Astrocyte (in vitro differentiated cells and primary cell): Measurements from ENCODE around the gene XPC. TPM values are rescaled to one million over a fixed set of nuclear protein-coding genes. Genes with fewer than 3 reads are reported as not detected.
"Not testable (repeated sequence)": the region's sequence is repeated elsewhere in the genome, so short reads cannot be mapped to it uniquely, and the experiment has no call there.

Experiments used
- DNase-seq: peaks from one replicate; pipeline ENCODE4 v3.0.0-alpha.2; 2010; ENCODE audit warnings: low read depth
- FAIRE-seq: peaks from 2 replicates; lab custom pipeline; 2011; peaks lifted over from hg19 to GRCh38; lab: Jason Lieb, UNC
- H2AFZ ChIP-seq: 2 replicates; pipeline ENCODE4 v1.6.0; 2012; ENCODE audit warnings: low read depth, low read length, inconsistent platforms
- H3K27ac ChIP-seq: 2 replicates; pipeline ENCODE4 v1.5.1; 2011; ENCODE audit warnings: low read depth, low read length, inconsistent platforms
- H3K27me3 ChIP-seq: 2 replicates; pipeline ENCODE4 v1.6.0; 2011; ENCODE audit warnings: low read length, inconsistent platforms; ENCODE audit not compliant: insufficient read depth
- H3K36me3 ChIP-seq: 2 replicates; pipeline ENCODE4 v1.5.1; 2011; ENCODE audit warnings: low read length, inconsistent platforms; ENCODE audit not compliant: insufficient read depth
- H3K4me1 ChIP-seq: 2 replicates; pipeline ENCODE4 v1.5.1; 2011; ENCODE audit warnings: low read length, inconsistent platforms; ENCODE audit not compliant: insufficient read depth
- H3K4me2 ChIP-seq: 2 replicates; pipeline ENCODE4 v1.6.0; 2012; ENCODE audit warnings: low read length, inconsistent platforms
- H3K4me3 ChIP-seq: 2 replicates; pipeline ENCODE4 v1.5.1; 2011; ENCODE audit warnings: low read depth, mild to moderate bottlenecking, low read length, inconsistent platforms; ENCODE audit not compliant: insufficient read depth
- H3K79me2 ChIP-seq: 2 replicates; pipeline ENCODE4 v1.6.0; 2012; ENCODE audit warnings: mild to moderate bottlenecking, low read length, inconsistent platforms; ENCODE audit not compliant: insufficient read depth
- H3K9ac ChIP-seq: 2 replicates; pipeline ENCODE4 v1.6.0; 2012; ENCODE audit warnings: mild to moderate bottlenecking, low read length, inconsistent platforms
- H3K9me3 ChIP-seq: 2 replicates; pipeline ENCODE4 v1.5.1; 2012; ENCODE audit warnings: low read depth, mild to moderate bottlenecking, low read length, inconsistent platforms; ENCODE audit not compliant: insufficient read depth
- H4K20me1 ChIP-seq: 2 replicates; pipeline ENCODE4 v1.6.0; 2012; ENCODE audit warnings: low read length, inconsistent platforms; ENCODE audit not compliant: insufficient read depth
- H3K27ac Mint-ChIP-seq: one replicate; pipeline ENCODE4 v1.8.0; 2021; ENCODE audit warnings: mild to moderate bottlenecking, mixed read lengths; ENCODE audit not compliant: unreplicated experiment
- H3K27me3 Mint-ChIP-seq: one replicate; pipeline ENCODE4 v1.8.0; 2021; ENCODE audit warnings: low read depth, mixed read lengths; ENCODE audit not compliant: unreplicated experiment
- H3K36me3 Mint-ChIP-seq: one replicate; pipeline ENCODE4 v1.8.0; 2021; ENCODE audit warnings: low read depth, mixed read lengths; ENCODE audit not compliant: unreplicated experiment
- H3K4me1 Mint-ChIP-seq: one replicate; pipeline ENCODE4 v1.8.0; 2021; ENCODE audit warnings: low read depth, mixed read lengths; ENCODE audit not compliant: unreplicated experiment
- H3K4me3 Mint-ChIP-seq: one replicate; pipeline ENCODE4 v1.8.0; 2021; ENCODE audit warnings: mild to moderate bottlenecking, moderate library complexity, mixed read lengths; ENCODE audit not compliant: unreplicated experiment
- H3K9me3 Mint-ChIP-seq: one replicate; pipeline ENCODE4 v1.8.0; 2021; ENCODE audit warnings: mild to moderate bottlenecking, mixed read lengths; ENCODE audit not compliant: unreplicated experiment
- CTCF ChIP-seq: IDR thresholded peaks from 2 replicates; pipeline ENCODE4 v1.5.1; 2011; ENCODE audit warnings: low read depth, mild to moderate bottlenecking, inconsistent platforms, low read length, moderate library complexity; ENCODE audit not compliant: insufficient read depth
- EZH2 ChIP-seq: IDR thresholded peaks from 2 replicates; pipeline ENCODE4 v1.6.1; 2012; ENCODE audit warnings: mild to moderate bottlenecking, low read length, inconsistent platforms; ENCODE audit not compliant: insufficient read depth
- total RNA-seq: library from RNA; stranded (reverse); gene quantifications from 2 replicates; pipeline ENCODE4 v1.2.1, GENCODE V29; 2021

The XPC gene
- total RNA-seq, 1 donor from 2014 or later, result 33.6 TPM

DNA sequence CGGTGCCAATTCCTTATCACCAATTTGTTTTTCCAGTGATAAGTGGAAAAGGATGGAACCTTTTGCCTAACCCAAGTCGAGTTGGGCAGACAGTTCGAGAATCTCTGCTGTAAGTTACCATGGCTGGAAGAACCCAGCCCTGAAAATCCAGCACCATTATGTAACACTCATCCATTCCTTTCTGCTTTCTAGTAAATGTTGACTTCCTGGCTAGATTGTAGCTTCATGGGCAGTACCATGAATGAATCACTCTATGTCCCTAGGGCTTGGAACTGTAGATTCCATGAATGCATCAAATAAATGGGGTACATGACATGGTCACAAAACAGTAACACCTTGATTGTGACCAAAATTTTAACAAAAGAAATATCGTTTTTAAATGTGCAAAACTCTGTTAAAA, 67.7 kb downstream of the XPC start:
- Histone ChIP-seq H3K4me1 (no peaks in the 10 kb centered on the region), H3K9ac (no peak overlapping the region), H3K4me3 (no peak overlapping the region), H3K27me3 (no peaks in the 10 kb centered on the region), H3K79me2 (no peaks in the 10 kb centered on the region), H3K36me3 (peaks cover 13% of the 10 kb centered on the region), H3K27ac (no peak overlapping the region), H2AFZ (no peak overlapping the region), H4K20me1 (no peaks in the 10 kb centered on the region), H3K9me3 (no peaks in the 10 kb centered on the region), H3K4me2 (no peak overlapping the region)
- Mint-ChIP-seq H3K4me1 (no peaks in the 10 kb centered on the region), H3K27ac (no peak overlapping the region), H3K4me3 (no peak overlapping the region), H3K27me3 (no peaks in the 10 kb centered on the region), H3K36me3 (peaks cover 12% of the 10 kb centered on the region), H3K9me3 (peaks cover 1% of the 10 kb centered on the region)
- TF ChIP-seq CTCF (no peak), EZH2 (no peak)
- DNase-seq (no peak), FAIRE-seq (no peak)

DNA sequence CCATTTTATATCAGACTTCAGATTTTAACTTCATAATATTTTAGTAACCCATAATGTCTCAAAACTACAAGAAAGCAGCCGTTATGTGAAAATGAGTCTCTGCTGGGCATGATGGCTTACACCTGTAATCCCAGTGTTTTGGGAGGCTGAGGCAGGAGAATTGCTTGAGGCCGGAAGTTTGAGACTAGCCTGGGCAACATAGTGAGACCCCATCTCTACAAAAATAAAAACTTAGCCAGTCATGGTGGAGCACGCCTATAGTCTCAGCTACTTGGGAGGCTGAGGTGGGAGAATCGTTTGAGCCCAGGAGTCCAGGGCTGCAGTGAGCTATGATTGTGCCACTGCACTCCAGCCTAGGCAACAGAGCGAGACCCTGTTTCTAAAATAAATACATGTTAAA, 68.6 kb downstream of the XPC start:
- H4K20me1 ChIP-seq, H3K9me3 ChIP-seq, H3K27me3 ChIP-seq, H3K4me1 ChIP-seq, H3K79me2 ChIP-seq, H3K9ac ChIP-seq, H2AFZ ChIP-seq, H3K27ac ChIP-seq, H3K9me3 Mint-ChIP-seq, H3K4me3 ChIP-seq, FAIRE-seq, H3K4me1 Mint-ChIP-seq, H3K4me3 Mint-ChIP-seq, DNase-seq, H3K36me3 ChIP-seq, H3K27ac Mint-ChIP-seq, H3K27me3 Mint-ChIP-seq, H3K4me2 ChIP-seq: not testable (repeated sequence)
- H3K36me3 Mint-ChIP-seq, result peaks cover 12% of the 10 kb centered on the region

DNA sequence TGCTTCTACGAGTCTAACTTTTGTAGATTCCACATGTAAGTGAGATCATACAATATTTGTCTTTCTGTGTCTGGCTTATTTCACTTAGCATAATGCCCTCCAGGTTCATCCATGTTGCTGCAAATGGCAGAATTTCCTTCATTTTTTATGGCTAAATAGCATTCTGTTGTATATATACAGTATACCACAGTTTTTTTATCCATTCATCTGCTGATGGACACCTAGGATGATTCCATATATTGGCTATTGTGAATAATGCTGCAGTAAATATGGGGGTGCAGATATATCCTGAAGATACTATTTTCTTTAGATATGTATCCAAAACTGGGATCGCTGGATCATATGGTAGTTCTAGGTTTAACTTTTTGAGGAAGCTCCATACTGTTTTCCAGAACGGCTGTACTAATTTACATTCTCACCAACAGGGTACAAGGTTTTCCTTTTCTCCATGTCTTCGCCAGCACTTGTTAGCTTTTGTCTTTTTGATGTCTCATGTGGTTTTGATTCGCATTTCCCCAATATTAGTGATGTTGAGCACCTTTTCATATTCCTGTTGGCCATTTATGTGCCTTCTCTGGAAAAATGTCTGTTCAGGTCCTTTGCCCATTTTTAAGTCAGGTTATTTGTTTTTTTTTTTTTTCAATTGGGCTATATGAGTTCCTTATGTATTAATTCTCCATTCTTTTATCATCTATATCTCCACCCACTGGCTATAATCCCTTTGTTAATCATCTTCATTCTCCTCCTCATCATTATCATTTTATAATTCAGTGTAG, 80.6 kb downstream of the XPC start:
- Histone ChIP-seq H3K36me3 (no peaks in the 10 kb centered on the region), H3K4me2 (no peak overlapping the region), H3K9ac (no peak overlapping the region), H3K4me3 (no peak overlapping the region), H3K9me3 (no peaks in the 10 kb centered on the region), H3K4me1 (no peaks in the 10 kb centered on the region), H3K27me3 (no peaks in the 10 kb centered on the region), H2AFZ (no peak overlapping the region), H3K79me2 (no peaks in the 10 kb centered on the region), H4K20me1 (no peaks in the 10 kb centered on the region), H3K27ac (no peak overlapping the region)
- no peak for FAIRE-seq
- no peak overlapping the region for H3K4me3 Mint-ChIP-seq
- no peak for TF ChIP-seq CTCF
- TF ChIP-seq EZH2, result no peak
- H3K27me3 Mint-ChIP-seq, result peaks cover 8% of the 10 kb centered on the region
- H3K27ac Mint-ChIP-seq, result no peak overlapping the region
- no peaks in the 10 kb centered on the region for H3K36me3 Mint-ChIP-seq
- H3K9me3 Mint-ChIP-seq, result peaks cover 9% of the 10 kb centered on the region
- no peaks in the 10 kb centered on the region for H3K4me1 Mint-ChIP-seq
- no peak for DNase-seq
